NCI-H526 (cell line): Measurements from ENCODE around the gene COL21A1.

Source experiments
- DNase-seq, 2 experiments: peaks; one replicate each; lab custom pipeline; 2025; lab: John Stamatoyannopoulos, UW

The COL21A1 gene

GRCh38 chr6:56245903-56246351, 1.5 kb downstream of the COL21A1 start:
- DNase-seq = no peak

GRCh38 chr6:56244528-56245253, 2.7 kb downstream of the COL21A1 start:
- DNase-seq = no peak

- no peak for DNase-seq
Observed at GRCh38 chr6:56244089-56244488, 3.3 kb downstream of the COL21A1 start.

- no peak for DNase-seq
Observed at GRCh38 chr6:56243518-56244070, 3.8 kb downstream of the COL21A1 start.

- DNase-seq = no peak
Observed at GRCh38 chr6:56242346-56242745, 5.0 kb downstream of the COL21A1 start.

- no peak for DNase-seq
Observed at GRCh38 chr6:56241124-56241802, 6.1 kb downstream of the COL21A1 start.

- no peak for DNase-seq
Observed at GRCh38 chr6:56238352-56238751, 9.0 kb downstream of the COL21A1 start.

GRCh38 chr6:56235245-56235644, 12.1 kb downstream of the COL21A1 start:
- no peak for DNase-seq

- DNase-seq = no peak
Observed at GRCh38 chr6:56232436-56232835, 14.9 kb downstream of the COL21A1 start.

- DNase-seq = no peak
Observed at GRCh38 chr6:56231827-56232226, 15.6 kb downstream of the COL21A1 start.

GRCh38 chr6:56230976-56231566, 16.3 kb downstream of the COL21A1 start:
- DNase-seq = no peak

GRCh38 chr6:56227071-56227879, 20.1 kb downstream of the COL21A1 start:
- DNase-seq = no peak

- DNase-seq = no peak
Observed at GRCh38 chr6:56223995-56224394, 23.4 kb downstream of the COL21A1 start.

GRCh38 chr6:56222499-56222898, 24.9 kb downstream of the COL21A1 start:
- DNase-seq = no peak

- DNase-seq = peak in 1 of 2 experiments; percentile 3
Observed at GRCh38 chr6:56220078-56220477, 27.3 kb downstream of the COL21A1 start.

- DNase-seq = no peak
Observed at GRCh38 chr6:56214703-56215101, 32.7 kb downstream of the COL21A1 start.

GRCh38 chr6:56214041-56214702, 33.2 kb downstream of the COL21A1 start:
- DNase-seq = no peak

GRCh38 chr6:56211724-56212123, 35.7 kb downstream of the COL21A1 start:
- no peak for DNase-seq

- no peak for DNase-seq
Observed at GRCh38 chr6:56204134-56204533, 43.2 kb downstream of the COL21A1 start.

GRCh38 chr6:56199956-56200355, 47.4 kb downstream of the COL21A1 start:
- DNase-seq = no peak

- DNase-seq = no peak
Observed at GRCh38 chr6:56193846-56194245, 53.5 kb downstream of the COL21A1 start.
